GM20000 (cell line): Measurements from ENCODE around the gene SMYD3.

Experiments used
- DNase-seq: peaks from one replicate; pipeline ENCODE4 v3.0.0; 2012; ENCODE audit warnings: low spot score
- CTCF ChIP-seq: IDR thresholded peaks from 2 replicates; pipeline ENCODE4 v1.5.1; 2012; ENCODE audit warnings: mild to moderate bottlenecking, control low read depth; ENCODE audit errors: extremely low read depth, missing control alignments

SMYD3 gene

GRCh38 chr1:246139745-246140182, 367.3 kb downstream of the SMYD3 start:
- no peak for TF ChIP-seq CTCF
- DNase-seq: no peak

- no peak for TF ChIP-seq CTCF
Observed at GRCh38 chr1:246138781-246139180, 368.3 kb downstream of the SMYD3 start.

GRCh38 chr1:246136477-246136876, 370.6 kb downstream of the SMYD3 start:
- no peak for DNase-seq
- TF ChIP-seq CTCF: no peak

More at GRCh38 chr1:246138781-246139180, 368.3 kb downstream of the SMYD3 start:
- no peak for DNase-seq

- TF ChIP-seq CTCF: no peak
- DNase-seq: no peak
Observed at GRCh38 chr1:246134789-246135188, 372.3 kb downstream of the SMYD3 start.

GRCh38 chr1:246131095-246131494, 376.0 kb downstream of the SMYD3 start:
- no peak for TF ChIP-seq CTCF
- no peak for DNase-seq

GRCh38 chr1:246128494-246129069, 378.5 kb downstream of the SMYD3 start:
- TF ChIP-seq CTCF: no peak
- DNase-seq: peak; percentile 12

- no peak for DNase-seq
- TF ChIP-seq CTCF: no peak
Observed at GRCh38 chr1:246126580-246126979, 380.5 kb downstream of the SMYD3 start.
